Measurements from ENCODE around the gene GPR152. TPM values are rescaled to one million over a fixed set of nuclear protein-coding genes. Genes with fewer than 3 reads are reported as not detected.
"Not testable (repeated sequence)": the region's sequence is repeated elsewhere in the genome, so short reads cannot be mapped to it uniquely, and the experiment has no call there.

Gene GPR152
- total and polyA plus RNA-seq, 4 donors, result not detected

- DNase-seq (peak in 1 of 2 donors; percentile 64), ATAC-seq (ENCODE audit: low FRiP score) (no peak)
- Histone ChIP-seq H3K36me3 (ENCODE audit: control insufficient read depth in 1 of 2, insufficient read depth in 2 of 2, low read length in 1 of 2) (no peaks in the 10 kb centered on the region), H3K9me3 (ENCODE audit: control insufficient read depth, low read length) (no peaks in the 10 kb centered on the region), H3K4me1 (ENCODE audit: control insufficient read depth in 1 of 2, insufficient read depth in 2 of 2, low read length in 2 of 2) (no peaks in the 10 kb centered on the region), H3K4me3 (ENCODE audit: low read length in 2 of 2) (no peak overlapping the region), H3K27me3 (ENCODE audit: control insufficient read depth in 1 of 2, insufficient read depth in 2 of 2, low read length in 1 of 2) (no peaks in the 10 kb centered on the region), H3K27ac (ENCODE audit: low read depth in 1 of 2, low read length in 2 of 2) (no peak overlapping the region)
- intact Hi-C loops (cut with DNase I), result no loop called here
- 80% methylated on average over 9 to 18 of the region's 18 CpGs for WGBS, 2 donors
These were observed 46.0 kb downstream of the GPR152 start for GRCh38 chr11:67406420-67406968.

DNA sequence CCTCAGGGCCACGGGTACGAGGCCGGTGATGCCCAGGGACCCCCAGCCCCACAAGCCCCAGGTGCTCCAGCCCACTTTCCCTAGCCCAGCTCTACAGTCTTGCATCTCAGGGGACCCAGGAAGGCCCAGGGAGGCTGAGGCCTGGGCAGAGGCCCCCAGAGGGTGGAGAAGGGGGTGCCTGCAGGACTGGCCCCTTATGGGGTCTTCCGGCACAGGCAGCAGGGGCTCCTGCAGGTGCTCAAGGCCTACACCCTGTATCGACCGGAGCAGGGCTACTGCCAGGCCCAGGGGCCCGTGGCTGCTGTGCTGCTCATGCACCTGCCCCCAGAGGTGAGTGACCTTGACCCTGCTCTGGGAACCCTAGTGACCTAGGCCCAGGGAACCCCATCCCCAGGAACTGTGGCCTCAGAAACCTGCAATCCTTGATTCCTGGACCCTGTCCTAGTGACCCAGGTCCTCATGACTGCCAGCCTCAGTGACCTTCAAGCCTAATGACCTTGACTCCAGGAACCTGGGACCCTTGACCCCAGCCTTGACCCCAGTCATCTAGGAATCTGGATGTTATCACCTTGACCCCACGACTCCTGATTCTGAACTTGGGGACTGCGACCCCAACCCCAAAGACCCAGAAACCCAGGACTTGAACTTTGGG, 46.7 kb downstream of the GPR152 start:
- Histone ChIP-seq H3K4me1 (ENCODE audit: control insufficient read depth in 1 of 2, insufficient read depth in 2 of 2, low read length in 2 of 2) (no peaks in the 10 kb centered on the region), H3K27ac (ENCODE audit: low read depth in 1 of 2, low read length in 2 of 2) (no peak overlapping the region), H3K36me3 (ENCODE audit: control insufficient read depth in 1 of 2, insufficient read depth in 2 of 2, low read length in 1 of 2) (no peaks in the 10 kb centered on the region), H3K4me3 (ENCODE audit: low read length in 2 of 2) (no peak overlapping the region), H3K9me3 (ENCODE audit: control insufficient read depth, low read length) (no peaks in the 10 kb centered on the region), H3K27me3 (ENCODE audit: control insufficient read depth in 1 of 2, insufficient read depth in 2 of 2, low read length in 1 of 2) (no peaks in the 10 kb centered on the region)
- whole genome bisulfite sequencing, 2 donors, result 82 to 87% methylated on average over 9 of the region's 9 CpGs
- DNase-seq (no peak), ATAC-seq (ENCODE audit: low FRiP score) (no peak)
- intact Hi-C loops (cut with DNase I), result no loop called here

DNA sequence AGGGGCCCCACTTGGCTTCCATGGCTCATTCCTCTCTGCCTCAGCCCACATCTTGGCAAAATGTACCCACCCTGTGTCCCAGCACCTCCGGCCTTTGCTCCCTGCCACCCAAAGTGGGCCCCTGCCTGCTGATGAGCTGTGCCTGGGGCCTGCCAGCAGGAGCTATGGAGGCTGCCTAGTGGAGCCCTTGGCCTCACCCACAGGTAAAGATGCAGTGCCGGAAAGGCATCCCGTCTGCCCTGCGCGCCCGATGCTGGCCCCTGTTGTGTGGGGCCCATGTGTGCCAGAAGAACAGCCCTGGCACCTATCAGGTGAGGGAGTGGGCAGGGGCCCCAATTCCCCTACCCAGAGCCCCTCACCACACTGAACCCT, 47.3 kb downstream of the GPR152 start:
- no peak for DNase-seq
- no peaks in the 10 kb centered on the region for H3K27me3 ChIP-seq (ENCODE audit: control insufficient read depth in 1 of 2, insufficient read depth in 2 of 2, low read length in 1 of 2)
- intact Hi-C loops (cut with DNase I), result no loop called here
- H3K36me3 ChIP-seq (ENCODE audit: control insufficient read depth in 1 of 2, insufficient read depth in 2 of 2, low read length in 1 of 2), result no peaks in the 10 kb centered on the region
- H3K4me3 ChIP-seq (ENCODE audit: low read length in 2 of 2), result no peak overlapping the region
- no peak for ATAC-seq (ENCODE audit: low FRiP score)
- 80 to 83% methylated on average over 6 of the region's 6 CpGs for WGBS, 2 donors
- H3K27ac ChIP-seq (ENCODE audit: low read depth in 1 of 2, low read length in 2 of 2), result no peak overlapping the region
- H3K9me3 ChIP-seq (ENCODE audit: control insufficient read depth, low read length), result no peaks in the 10 kb centered on the region
- no peaks in the 10 kb centered on the region for H3K4me1 ChIP-seq (ENCODE audit: control insufficient read depth in 1 of 2, insufficient read depth in 2 of 2, low read length in 2 of 2)

GRCh38 chr11:67404515-67405195, 47.9 kb downstream of the GPR152 start:
- H3K9me3 ChIP-seq (ENCODE audit: control insufficient read depth, low read length), result no peaks in the 10 kb centered on the region
- no peaks in the 10 kb centered on the region for H3K4me1 ChIP-seq (ENCODE audit: control insufficient read depth in 1 of 2, insufficient read depth in 2 of 2, low read length in 2 of 2)
- DNase-seq, result no peak
- no peaks in the 10 kb centered on the region for H3K36me3 ChIP-seq (ENCODE audit: control insufficient read depth in 1 of 2, insufficient read depth in 2 of 2, low read length in 1 of 2)
- WGBS, 2 donors, result 61 to 65% methylated on average over 13 of the region's 13 CpGs
- no peak overlapping the region for H3K27ac ChIP-seq (ENCODE audit: low read depth in 1 of 2, low read length in 2 of 2)
- no peaks in the 10 kb centered on the region for H3K27me3 ChIP-seq (ENCODE audit: control insufficient read depth in 1 of 2, insufficient read depth in 2 of 2, low read length in 1 of 2)
- no peak for ATAC-seq (ENCODE audit: low FRiP score)
- intact Hi-C loops (cut with DNase I), result loop anchor here (5.0 kb wide), 2 partner anchors 63 to 178 kb away; partner anchors contain the start of genes TMEM134 (in 2 of the 2) and GSTP1 (in 1 of the 2)
- H3K4me3 ChIP-seq (ENCODE audit: low read length in 2 of 2), result no peak overlapping the region

GRCh38 chr11:67403085-67403484, 49.4 kb downstream of the GPR152 start:
- H3K27me3 ChIP-seq (ENCODE audit: control insufficient read depth in 1 of 2, insufficient read depth in 2 of 2, low read length in 1 of 2); DNase-seq; H3K4me1 ChIP-seq (ENCODE audit: control insufficient read depth in 1 of 2, insufficient read depth in 2 of 2, low read length in 2 of 2); H3K4me3 ChIP-seq (ENCODE audit: low read length in 2 of 2); H3K27ac ChIP-seq (ENCODE audit: low read depth in 1 of 2, low read length in 2 of 2); ATAC-seq (ENCODE audit: low FRiP score); H3K36me3 ChIP-seq (ENCODE audit: control insufficient read depth in 1 of 2, insufficient read depth in 2 of 2, low read length in 1 of 2); H3K9me3 ChIP-seq (ENCODE audit: control insufficient read depth, low read length): not testable (repeated sequence)
- WGBS, 2 donors, result 96 to 98% methylated on average over 9 of the region's 9 CpGs
- intact Hi-C loops (cut with DNase I), result loop anchor here (5.0 kb wide), 2 partner anchors 64 to 179 kb away; partner anchors contain the start of genes TMEM134 (in 2 of the 2) and GSTP1 (in 1 of the 2)

- H3K9me3 ChIP-seq (ENCODE audit: control insufficient read depth, low read length); H3K4me3 ChIP-seq (ENCODE audit: low read length in 2 of 2); ATAC-seq (ENCODE audit: low FRiP score); H3K36me3 ChIP-seq (ENCODE audit: control insufficient read depth in 1 of 2, insufficient read depth in 2 of 2, low read length in 1 of 2); H3K27me3 ChIP-seq (ENCODE audit: control insufficient read depth in 1 of 2, insufficient read depth in 2 of 2, low read length in 1 of 2); H3K4me1 ChIP-seq (ENCODE audit: control insufficient read depth in 1 of 2, insufficient read depth in 2 of 2, low read length in 2 of 2); DNase-seq: not testable (repeated sequence)
- intact Hi-C loops (cut with DNase I), result loop anchor here (5.0 kb wide), 2 partner anchors 65 to 180 kb away; partner anchors contain the start of genes TMEM134 (in 2 of the 2) and GSTP1 (in 1 of the 2)
- WGBS, 2 donors, result 56 to 60% methylated on average over 19 of the region's 19 CpGs
- H3K27ac ChIP-seq (ENCODE audit: low read depth in 1 of 2, low read length in 2 of 2), result peak overlapping the region in 1 of 2 donors; percentile 66
These were observed 50.2 kb downstream of the GPR152 start for GRCh38 chr11:67402192-67402839.

- ATAC-seq (ENCODE audit: low FRiP score), result peak; percentile 95
- DNase-seq, result peak; percentile 94 to 97
- intact Hi-C loops (cut with DNase I), result loop anchor here (1.0 to 5.0 kb wide), 3 partner anchors 66 to 181 kb away; partner anchors contain the start of genes TMEM134 (in 2 of the 2) and GSTP1 (in 1 of the 2)
- H3K4me1 ChIP-seq (ENCODE audit: control insufficient read depth in 1 of 2, insufficient read depth in 2 of 2, low read length in 2 of 2), result no peaks in the 10 kb centered on the region
- H3K36me3 ChIP-seq (ENCODE audit: control insufficient read depth in 1 of 2, insufficient read depth in 2 of 2, low read length in 1 of 2), result peaks cover 4 to 7% of the 10 kb centered on the region in 2 donors
- WGBS, 2 donors, result 0 to 1% methylated on average over 51 to 73 of the region's 73 CpGs
- H3K27me3 ChIP-seq (ENCODE audit: control insufficient read depth in 1 of 2, insufficient read depth in 2 of 2, low read length in 1 of 2), result no peaks in the 10 kb centered on the region
- H3K4me3 ChIP-seq (ENCODE audit: low read length in 2 of 2), result peak within 1 kb of the TSS; percentile 60 to 66
- peak within 1 kb of the TSS in 1 of 2 donors; percentile 75 for H3K27ac ChIP-seq (ENCODE audit: low read depth in 1 of 2, low read length in 2 of 2)
- no peaks in the 10 kb centered on the region for H3K9me3 ChIP-seq (ENCODE audit: control insufficient read depth, low read length)
These were observed 50.9 kb downstream of the GPR152 start, which contains the start of gene PPP1CA for GRCh38 chr11:67401495-67402191. TSS of gene PPP1CA (minus strand) at chr11:67401858. CDS start at chr11:67401782, 76 bp downstream.
